HG03159 (cell line): ENCODE data around the gene PKIG.
"Not testable (repeated sequence)": the region's sequence is repeated elsewhere in the genome, so short reads cannot be mapped to it uniquely, and the experiment has no call there.

ENCODE experiments used
- ATAC-seq: cut with Tn5 transposase; IDR thresholded peaks from one replicate; pipeline ENCODE4 v1.9.1; 2021; ENCODE audit warnings: mild to moderate bottlenecking, moderate library complexity; ENCODE audit not compliant: unreplicated experiment

PKIG gene

DNA sequence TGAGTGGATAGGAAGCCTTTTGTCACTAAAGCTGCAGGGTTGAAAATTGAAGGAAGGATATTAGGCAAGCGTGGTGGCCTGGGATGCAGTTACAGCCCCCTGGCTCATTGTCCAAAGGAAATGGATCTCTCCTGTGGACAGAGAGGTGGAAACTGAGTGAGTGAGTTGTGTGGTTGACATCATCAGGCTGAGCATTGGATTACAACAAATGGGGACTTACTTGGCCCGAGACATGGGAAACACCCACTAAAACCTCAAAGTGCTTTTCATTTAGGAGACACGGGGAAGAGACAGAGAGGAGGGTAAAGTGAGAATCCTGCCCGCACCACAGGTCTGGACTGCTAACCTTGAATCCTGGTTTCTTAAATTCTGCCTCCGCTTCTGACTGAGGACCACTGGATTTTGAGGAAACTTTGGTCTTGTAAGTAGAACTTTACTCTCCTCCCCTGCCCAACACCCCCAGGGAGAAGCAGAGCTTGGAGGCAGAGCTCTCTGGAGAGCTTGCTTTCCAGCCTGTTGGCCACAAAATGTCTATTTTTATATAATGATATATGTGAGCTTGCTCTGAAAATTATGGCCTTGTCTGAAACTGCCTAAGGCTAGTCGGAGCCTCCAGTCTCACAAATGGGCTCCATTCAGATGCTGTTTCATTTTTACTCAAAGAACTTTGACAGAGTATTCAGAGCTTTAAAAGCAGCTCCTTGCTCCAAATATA is at the start of gene PKIG:
TSS of gene PKIG (plus strand) at position 269 of the 715 bp plus-strand sequence. CDS start 31,978 bp downstream, outside the sequence.
- ATAC-seq = no peak

- no peak for ATAC-seq
Measured at GRCh38 chr20:44532981-44533331, 49.4 kb upstream of the PKIG start.

DNA sequence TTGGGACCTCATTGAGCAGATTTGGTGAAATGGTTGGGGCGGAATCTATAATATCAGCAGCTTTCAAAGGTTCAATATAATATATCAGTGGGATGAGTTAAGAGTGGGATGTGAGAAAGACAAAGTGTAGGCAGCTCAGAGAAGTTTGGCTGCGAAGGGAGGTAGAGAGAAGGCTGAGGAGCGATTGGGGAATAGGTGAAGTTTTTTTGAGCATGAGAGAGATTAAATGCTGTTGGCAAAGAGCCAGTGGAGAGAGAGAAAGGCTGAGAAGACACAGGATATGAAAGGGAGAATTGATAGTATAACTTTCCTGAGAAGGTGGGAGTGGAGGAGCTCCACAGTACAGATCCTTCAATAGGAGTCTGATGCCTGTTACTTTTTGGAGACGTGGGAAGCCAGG is 48.5 kb upstream of the PKIG start:
- ATAC-seq = no peak

GRCh38 chr20:44536175-44536574 is 46.2 kb upstream of the PKIG start:
- no peak for ATAC-seq

DNA sequence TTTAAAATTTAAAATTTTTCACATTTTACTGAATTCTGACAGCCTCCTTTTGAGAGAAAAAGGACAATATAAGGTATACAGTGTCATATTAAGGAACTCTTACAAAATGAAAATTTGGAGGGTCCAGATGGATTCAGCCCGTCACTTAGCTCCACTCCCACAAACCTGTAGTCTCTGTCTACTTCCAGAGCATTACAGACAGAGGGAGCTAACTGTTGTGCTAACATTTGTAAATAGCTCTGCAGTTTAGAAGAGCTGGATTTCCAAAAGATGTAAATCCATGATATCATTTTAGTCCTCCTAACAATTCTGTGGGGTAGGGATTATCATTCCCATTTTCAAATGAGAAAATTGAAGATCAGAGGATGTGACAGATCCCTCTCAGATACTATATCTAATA is 44.4 kb upstream of the PKIG start:
- no peak for ATAC-seq

GRCh38 chr20:44540834-44541233 is 41.5 kb upstream of the PKIG start:
- ATAC-seq = no peak

- ATAC-seq = no peak
Measured at GRCh38 chr20:44541992-44542391, 40.4 kb upstream of the PKIG start.

DNA sequence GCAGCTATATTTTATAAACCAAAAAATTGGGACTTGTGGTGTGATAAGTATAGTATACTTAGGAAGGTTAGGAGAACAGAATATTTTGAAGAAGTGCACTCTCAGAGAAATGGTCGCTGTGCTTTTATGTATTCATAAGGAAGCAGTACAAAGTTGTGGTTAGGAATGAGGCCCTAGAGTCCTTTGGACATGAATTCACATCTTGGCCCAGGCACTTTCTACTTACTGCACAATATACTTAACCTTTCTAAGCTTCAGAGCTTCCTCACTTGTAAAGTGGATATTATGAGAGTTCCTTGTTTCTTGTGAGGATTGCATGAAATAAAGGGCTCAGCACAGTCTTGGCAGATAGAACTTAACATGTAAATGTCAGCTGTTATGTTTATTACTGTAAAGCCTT is 39.5 kb upstream of the PKIG start:
- no peak for ATAC-seq

GRCh38 chr20:44543358-44543757 is 39.0 kb upstream of the PKIG start:
- no peak for ATAC-seq

GRCh38 chr20:44544263-44544662 is 38.1 kb upstream of the PKIG start:
- no peak for ATAC-seq

DNA sequence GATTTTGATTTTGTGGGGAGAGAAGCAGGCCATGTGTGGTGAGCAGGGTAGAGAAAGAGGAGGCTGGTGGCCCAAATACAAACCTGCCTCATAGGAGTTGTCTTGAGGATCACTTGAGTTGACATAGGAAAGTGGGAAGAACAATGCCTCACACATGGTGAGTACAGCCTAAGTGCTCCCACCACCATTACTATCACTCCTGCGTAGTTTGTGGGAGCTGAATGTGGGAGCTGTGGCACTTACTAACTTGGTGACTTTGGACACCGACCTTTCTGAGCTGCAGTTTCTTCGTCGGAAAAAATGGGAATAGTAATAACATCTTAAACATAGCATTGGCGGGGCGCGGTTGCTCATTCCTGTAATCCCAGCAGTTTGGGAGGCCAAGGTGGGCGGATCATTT is 35.0 kb upstream of the PKIG start:
- ATAC-seq = no peak

GRCh38 chr20:44549123-44549522 is 33.3 kb upstream of the PKIG start:
- ATAC-seq = no peak

DNA sequence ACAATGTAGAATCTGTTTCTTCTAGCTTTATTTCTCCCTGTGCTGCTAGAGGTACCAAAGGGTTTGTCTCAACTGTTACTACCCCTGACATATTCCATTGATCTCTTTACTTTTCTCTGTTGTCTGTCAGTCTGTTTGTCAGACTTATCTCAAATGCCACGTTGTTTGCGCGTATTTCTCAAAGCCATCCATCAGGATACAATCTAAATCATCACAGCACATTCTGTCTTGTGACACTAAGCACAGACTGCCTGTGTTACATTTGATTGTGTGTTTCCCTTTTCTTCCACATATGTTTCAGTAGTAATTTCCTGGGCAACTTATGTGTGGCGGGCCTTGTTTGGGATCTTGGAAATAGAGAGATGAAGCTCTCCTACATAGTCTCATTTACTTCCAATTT is 30.3 kb upstream of the PKIG start:
- no peak for ATAC-seq

DNA sequence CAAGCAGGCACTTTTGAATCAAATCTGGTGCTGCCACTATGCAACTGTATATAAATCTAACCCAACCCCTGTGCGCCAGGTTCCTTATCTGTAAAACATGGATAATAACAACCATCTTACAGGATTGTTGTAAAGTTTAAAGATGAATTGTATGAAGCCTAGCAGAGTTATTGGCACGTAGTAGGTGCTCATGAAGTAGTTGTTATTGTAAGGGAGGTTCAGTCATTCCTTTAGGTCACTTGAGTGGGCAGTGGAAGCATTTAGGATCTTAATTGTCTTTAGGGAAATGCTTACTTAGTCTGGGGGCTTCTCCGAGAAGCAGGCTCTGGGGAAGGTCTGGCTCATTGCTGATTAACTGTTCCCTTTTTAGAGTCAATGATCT is 29.8 kb upstream of the PKIG start:
- ATAC-seq = no peak

DNA sequence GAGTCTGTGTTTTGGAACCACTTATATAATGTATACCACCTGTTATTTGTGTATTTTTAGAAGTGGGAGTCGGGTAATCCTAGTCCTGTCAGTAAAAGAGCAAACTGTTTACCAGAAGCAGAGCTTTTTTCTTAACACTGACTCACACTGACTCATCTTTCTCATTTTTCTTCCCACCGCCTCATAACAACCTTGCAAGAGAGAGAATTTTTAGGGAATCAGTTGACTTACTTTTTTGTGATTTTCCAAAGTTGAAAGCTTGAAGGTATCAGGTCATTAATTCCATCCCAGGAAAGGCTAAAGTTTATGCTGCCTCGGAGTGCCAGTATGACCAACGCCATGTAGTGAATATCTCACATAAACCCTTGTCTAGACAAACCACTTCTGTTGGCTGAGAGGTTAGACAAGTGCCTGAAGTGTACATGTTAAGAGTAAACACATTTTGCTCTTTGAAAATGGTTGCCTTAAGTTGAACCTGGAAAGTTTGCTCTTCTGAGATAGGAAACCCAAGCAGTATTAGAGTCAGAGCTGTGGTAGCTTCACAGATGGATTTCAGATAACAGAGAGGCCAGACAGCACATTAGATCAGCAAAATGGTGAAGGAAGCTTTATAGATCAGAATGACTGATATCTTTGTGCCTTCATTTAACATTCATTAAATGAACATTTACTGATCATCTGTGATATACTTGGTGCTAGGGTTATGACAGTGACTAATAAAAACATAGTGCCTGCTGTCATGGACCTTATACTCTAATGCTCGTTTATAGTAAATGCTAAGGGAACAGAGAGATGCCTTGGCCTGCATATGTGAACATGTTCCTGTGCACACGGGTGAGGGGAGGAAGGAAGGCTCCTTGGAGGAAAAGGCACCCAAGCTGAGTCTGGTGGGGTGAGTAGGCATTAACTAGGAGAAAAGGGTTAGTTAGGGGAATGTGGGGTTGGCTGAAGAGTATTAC is 29.1 kb upstream of the PKIG start:
- ATAC-seq = no peak

DNA sequence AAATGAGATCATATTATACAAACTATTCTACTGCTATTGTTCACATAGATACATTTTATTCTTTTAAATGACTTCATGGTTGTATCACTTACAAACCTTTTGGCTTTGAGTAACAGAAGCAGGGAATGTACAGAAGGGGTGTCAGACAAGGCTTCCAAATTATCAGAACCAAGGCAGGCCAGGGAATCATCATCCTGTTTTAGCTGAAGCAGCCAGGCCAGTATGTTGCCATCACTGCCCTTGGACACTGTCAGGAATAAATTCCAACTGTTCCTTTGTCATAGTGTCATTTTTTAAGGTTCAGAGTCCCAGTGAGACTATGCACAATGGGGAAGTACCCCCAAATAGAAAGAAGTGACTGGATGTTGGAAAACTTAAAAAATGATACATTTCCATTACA is 23.1 kb upstream of the PKIG start:
- no peak for ATAC-seq

- ATAC-seq = no peak
Measured at GRCh38 chr20:44560229-44560628, 22.1 kb upstream of the PKIG start.

DNA sequence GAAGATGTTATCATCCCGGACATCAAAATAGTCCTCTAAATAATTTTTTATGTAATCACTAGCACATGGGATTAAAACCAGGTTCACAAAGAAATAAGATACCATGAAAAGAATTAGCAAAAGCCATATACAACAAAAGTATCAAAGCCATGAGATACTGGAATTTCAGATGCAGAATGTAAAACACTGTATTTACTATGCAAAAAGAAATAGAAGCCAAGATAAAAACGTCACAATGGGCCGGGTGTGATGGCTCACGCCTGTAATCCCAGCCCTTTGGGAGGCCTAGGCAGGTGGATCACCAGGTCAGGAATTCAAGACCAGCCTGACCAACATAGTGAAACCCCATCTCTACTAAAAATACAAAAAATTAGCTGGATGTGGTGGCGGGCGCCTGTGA is 21.6 kb upstream of the PKIG start:
- ATAC-seq = not testable (repeated sequence)

DNA sequence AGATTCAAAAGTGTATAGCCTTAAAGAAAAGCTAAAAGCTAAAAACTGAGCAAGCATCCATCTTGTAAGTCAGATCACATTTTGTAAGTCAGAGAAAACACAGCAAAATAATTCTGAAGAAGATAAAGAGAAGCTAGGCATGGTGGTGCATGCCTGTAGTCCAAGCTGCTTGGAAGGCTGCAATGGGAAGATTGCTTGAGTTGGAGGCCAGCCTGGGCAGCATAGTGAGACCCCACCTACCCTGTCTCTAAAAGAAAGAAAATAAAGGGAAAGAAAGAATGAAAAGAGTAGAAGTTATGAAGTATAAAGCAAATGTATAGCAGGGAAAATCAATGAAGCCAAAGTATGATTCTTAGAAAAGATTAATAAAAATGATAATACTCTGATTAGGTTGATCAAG is 20.5 kb upstream of the PKIG start:
- ATAC-seq = no peak

DNA sequence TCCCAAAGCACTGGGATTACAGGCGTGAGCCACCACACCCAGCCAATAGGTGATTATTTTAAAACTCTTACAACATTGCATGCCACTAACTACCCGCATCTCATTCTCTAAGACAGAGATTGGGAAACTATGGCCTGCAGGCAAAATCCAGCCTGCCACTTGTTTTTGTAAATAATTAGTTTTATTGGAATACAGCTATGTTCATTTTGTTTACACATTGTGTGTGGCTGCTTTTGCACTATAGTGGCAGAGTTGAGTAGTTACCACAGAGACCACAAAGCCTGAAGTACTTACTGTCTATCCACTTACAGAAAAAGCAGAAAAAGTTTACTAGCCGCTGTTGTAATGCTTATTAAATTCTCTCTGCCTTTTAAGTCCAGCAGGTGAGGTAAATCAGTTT is 16.4 kb upstream of the PKIG start:
- no peak for ATAC-seq

DNA sequence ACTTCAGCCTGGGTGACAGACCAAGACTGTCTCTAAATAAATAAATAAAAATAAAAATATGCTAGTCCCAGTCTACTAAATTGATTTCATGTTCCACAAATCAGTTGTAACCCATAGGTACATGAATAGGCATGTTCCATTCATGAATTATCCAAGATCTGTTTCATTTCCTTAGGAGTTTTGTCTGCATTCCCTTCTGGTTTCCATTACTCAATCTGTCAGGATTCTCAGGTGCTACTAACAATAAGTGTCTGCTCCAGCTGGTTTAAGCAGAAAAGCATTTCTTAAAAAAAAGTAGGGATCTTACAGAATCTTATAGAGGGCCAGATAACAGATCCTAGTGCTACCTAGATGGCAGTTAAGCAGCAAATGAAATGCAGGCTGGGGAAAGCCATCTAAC is 15.6 kb upstream of the PKIG start:
- ATAC-seq = no peak

- no peak for ATAC-seq
Measured at GRCh38 chr20:44570367-44570766, 12.0 kb upstream of the PKIG start.
